HepG2 (cell line): ENCODE results near the gene PKM. TPM values are rescaled to one million over a fixed set of nuclear protein-coding genes. Genes with fewer than 3 reads are reported as not detected.

Experiments
- ATAC-seq: fragments of 200-7000 bp; cut with Tn5 transposase; 3 replicates; pipeline ENCODE4 v1.9.1; 2020; ENCODE audit warnings: mild to moderate bottlenecking, moderate library complexity
- BruUV-seq: library from RNA; stranded (reverse); fragments of 400-500 nt; replicated peaks from 2 replicates; lab custom pipeline; 2021; lab: Mats Ljungman, UMichigan
- CTCF ChIA-PET: fragments of 300-600 bp; formaldehyde crosslinking; extraction: SDS; loops from one replicate; lab custom pipeline; 2021; ENCODE audit warnings: low total read pairs, inconsistent platforms, low intra/inter-chr PET ratio; lab: Yijun Ruan, JAX
- POLR2A ChIA-PET: fragments of 350-600 bp; sonication (Branson Sonifier 250); formaldehyde crosslinking; loops from one replicate; lab custom pipeline; 2020; ENCODE audit warnings: antibody characterized with exemption, inconsistent platforms; lab: Yijun Ruan, JAX
- DNase-seq: peaks from one replicate; pipeline ENCODE4 v3.0.0-alpha.2; 2015; ENCODE audit warnings: low spot score
- FAIRE-seq: peaks from 3 replicates; lab custom pipeline; 2011; peaks lifted over from hg19 to GRCh38; lab: Jason Lieb, UNC
- H2AFZ ChIP-seq: one replicate; pipeline ENCODE4 v1.6.1; 2011; ENCODE audit warnings: low read length, inconsistent platforms
- H3K27ac ChIP-seq: fragments of 300-600 bp; 3 replicates; pipeline ENCODE4 v1.8.0; 2011; ENCODE audit warnings: mixed run types, mild to moderate bottlenecking, mixed read lengths, low read length, inconsistent platforms; ENCODE audit not compliant: insufficient read depth; ENCODE audit errors: extremely low read length
- H3K27me3 ChIP-seq, 2 experiments: fragments of 200-600 bp in 1 of 2; 2 replicates in 1 of 2; 3 replicates in 1 of 2; pipeline versions ENCODE4 v1.6.0 to v1.8.0; 2011; ENCODE audit warnings: low read length in 2 of 2, mild to moderate bottlenecking in 2 of 2, moderate library complexity in 2 of 2, inconsistent platforms in 1 of 2; ENCODE audit not compliant: insufficient read depth in 2 of 2, control insufficient read depth in 1 of 2
- H3K36me3 ChIP-seq, 2 experiments: fragments of 200-600 bp in 1 of 2; replicated peaks in 1 of 2; 2 replicates in 1 of 2; 3 replicates in 1 of 2; pipeline versions ENCODE4 v1.5.1 to v1.8.0; 2011; ENCODE audit warnings: low read length in 2 of 2, inconsistent platforms in 1 of 2; ENCODE audit not compliant: insufficient read depth in 2 of 2, control insufficient read depth in 1 of 2
- H3K4me1 ChIP-seq: 2 replicates; pipeline ENCODE4 v1.5.1; 2012; ENCODE audit warnings: low read length, inconsistent platforms; ENCODE audit not compliant: insufficient read depth
- H3K4me2 ChIP-seq: 2 replicates; pipeline ENCODE4 v1.6.0; 2011; ENCODE audit warnings: low read depth, low read length, inconsistent platforms
- H3K4me3 ChIP-seq, 3 experiments: fragments of 200-600 bp in 1 of 3; sonication (generic), shearing (Covaris generic) in 1 of 3; replicated peaks in 1 of 3; 2 replicates each; pipeline ENCODE4 v1.5.1; 2011 to 2016; ENCODE audit warnings: low read length in 3 of 3, inconsistent platforms in 2 of 3, low read depth in 2 of 3, mild to moderate bottlenecking in 2 of 3, control low read depth in 1 of 3, mixed read lengths in 1 of 3; ENCODE audit not compliant: insufficient read depth in 1 of 3
- H3K79me2 ChIP-seq: one replicate; pipeline ENCODE4 v1.6.1; 2011; ENCODE audit warnings: low read length, inconsistent platforms; ENCODE audit not compliant: insufficient read depth
- H3K9ac ChIP-seq: 2 replicates; pipeline ENCODE4 v1.6.0; 2011; ENCODE audit warnings: mild to moderate bottlenecking, low read depth, low read length, inconsistent platforms; ENCODE audit not compliant: insufficient read depth
- H3K9me3 ChIP-seq: 2 replicates; pipeline ENCODE4 v1.5.1; 2012; ENCODE audit warnings: mild to moderate bottlenecking, low read length
- H4K20me1 ChIP-seq: 2 replicates; pipeline ENCODE4 v1.6.0; 2011; ENCODE audit warnings: inconsistent platforms, mild to moderate bottlenecking, low read length, moderate library complexity; ENCODE audit not compliant: insufficient read depth
- CCDC6 ChIP-seq: sonication (generic); formaldehyde crosslinking; IDR thresholded peaks from 2 replicates; pipeline ENCODE4 v1.8.1; 2022; ENCODE audit warnings: mild to moderate bottlenecking, missing genetic modification reagents, moderate library complexity
- FOXC1 ChIP-seq: sonication (generic); formaldehyde crosslinking; IDR thresholded peaks from 2 replicates; pipeline ENCODE4 v1.8.0; 2022; ENCODE audit warnings: mild to moderate bottlenecking, missing genetic modification reagents, borderline replicate concordance
- GTF2F1 ChIP-seq: fragments of 150-350 bp; IDR thresholded peaks from 2 replicates; pipeline ENCODE4 v1.6.1; 2014; ENCODE audit warnings: low read length
- MTA1 ChIP-seq: sonication (generic); formaldehyde crosslinking; IDR thresholded peaks from 2 replicates; pipeline ENCODE4 v1.4.0; 2020; ENCODE audit warnings: missing genetic modification reagents, mild to moderate bottlenecking, borderline replicate concordance
- NCOA5 ChIP-seq: sonication (generic); formaldehyde crosslinking; IDR thresholded peaks from 2 replicates; pipeline ENCODE4 v1.4.0; 2020; ENCODE audit warnings: missing genetic modification reagents
- PHF21A ChIP-seq: sonication (generic); formaldehyde crosslinking; IDR thresholded peaks from 2 replicates; pipeline ENCODE4 v1.5.0; 2020; ENCODE audit warnings: mild to moderate bottlenecking, missing genetic modification reagents
- ZNF550 ChIP-seq: sonication (generic); formaldehyde crosslinking; IDR thresholded peaks from 2 replicates; pipeline ENCODE4 v1.4.0; 2020; ENCODE audit warnings: mild to moderate bottlenecking, missing genetic modification reagents, borderline replicate concordance
- WGBS: methylation state at CpG from one replicate; pipeline ENCODE4 v1.1.6; 2017; ENCODE audit warnings: low lambda C conversion rate; 5-methylcytosine and 5-hydroxymethylcytosine counted together
- in situ Hi-C: cut with HindIII; loops from 2 replicates; pipeline ENCODE4 v1.10.0; 2017; ENCODE audit warnings: low pct_unique_long_range_greater_than_20kb; ENCODE audit not compliant: extremely low pct_ligation_motif_present
- intact Hi-C: fragments of 100-400 bp; cut with micrococcal nuclease; formaldehyde crosslinking; loops from one replicate; pipeline ENCODE4 v1.10.0; 2022; ENCODE audit not compliant: unreplicated experiment
- polyA plus RNA-seq, 8 experiments: library from polyadenylated mRNA; depleted of rRNA in 3 of 8; stranded (reverse) in 7 of 8; unstranded in 1 of 8; fragments of >200 nt; fragmentation: Illumina TruSeq in 4 of 8; extraction: Trizol in 4 of 8; gene quantifications; 2 replicates each; pipeline versions ENCODE4 v1.2.1 to v1.2.3, GENCODE V29; 2011 to 2016; ENCODE audit warnings: low read depth in 4 of 8, missing spikeins in 1 of 8, mixed read lengths in 1 of 8; ENCODE audit not compliant: insufficient read depth in 1 of 8
- total RNA-seq, 5 experiments: library from RNA; depleted of rRNA; stranded (reverse); fragments of >200 nt; fragmentation: Illumina TruSeq; extraction: Trizol; gene quantifications; 2 replicates each; pipeline ENCODE4 v1.2.3, GENCODE V29; 2016; ENCODE audit warnings: low read depth in 1 of 5
- TF ChIP-seq, protein P1 (sequence below): sonication (generic); formaldehyde crosslinking; IDR thresholded peaks from 2 replicates; pipeline ENCODE4 v1.9.0; 2022; ENCODE audit warnings: low read depth, missing genetic modification reagents
- TF ChIP-seq, protein P2 (sequence below): sonication (generic); formaldehyde crosslinking; IDR thresholded peaks from 2 replicates; pipeline ENCODE4 v1.4.0; 2020; ENCODE audit warnings: missing genetic modification reagents

The PKM gene
- total and polyA plus RNA-seq, 2 of the 13 experiments (the other 11 are each of a cell fraction or from before 2014, with no cell fraction given), result 488 to 780 TPM

DNA sequence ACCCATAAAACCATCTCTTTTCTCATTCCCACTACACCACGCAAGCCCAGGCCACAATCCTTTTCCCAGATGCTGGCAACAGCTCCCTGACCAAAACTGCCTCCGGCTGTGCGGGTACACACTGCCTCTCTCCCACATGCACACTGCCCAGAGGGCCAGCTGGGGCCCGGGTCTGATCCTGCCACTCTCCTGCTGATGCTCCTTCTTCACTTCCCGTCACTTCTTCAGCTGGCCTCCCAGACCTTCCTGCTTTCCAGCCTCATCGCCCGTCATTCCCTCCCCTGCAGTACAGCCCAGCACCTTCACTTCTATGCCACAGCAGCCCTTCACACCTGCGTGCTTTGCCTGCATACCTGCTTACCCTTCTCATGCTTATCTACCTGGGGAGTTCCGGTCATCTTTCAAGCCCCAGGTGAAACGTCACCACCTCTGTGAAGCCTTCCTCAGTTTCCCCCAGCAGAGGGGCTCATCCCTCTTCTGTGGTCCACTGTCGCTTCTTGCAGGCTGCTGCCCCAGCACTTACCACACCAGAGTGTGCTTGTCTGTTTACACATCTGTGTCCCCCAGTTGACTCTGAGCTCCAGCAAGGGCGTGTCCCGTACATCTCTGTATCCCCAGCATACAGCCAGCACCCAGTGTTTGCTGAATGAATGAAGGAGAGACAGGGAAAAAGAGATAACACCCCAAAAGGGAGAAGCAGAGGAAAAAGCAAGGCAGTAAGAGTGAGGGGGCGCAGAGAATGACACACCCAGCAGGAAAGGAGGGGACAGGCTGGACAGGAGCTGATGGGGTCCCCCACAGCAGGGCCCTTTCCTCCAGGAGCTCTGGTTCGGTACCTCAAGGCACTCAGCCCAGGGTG is 55.6 kb downstream of the PKM start:
- H3K27me3 ChIP-seq, result peaks cover 2 to 57% of the 10 kb centered on the region in 2 experiments; a peak in 4 of 5 replicates
- WGBS, result 22% methylated on average over 15 of the region's 15 CpGs
- H3K4me1 ChIP-seq, result peaks cover 19% of the 10 kb centered on the region
- no peaks in the 10 kb centered on the region for H3K36me3 ChIP-seq
- in situ Hi-C loops (no loop called here), intact Hi-C loops (no loop called here)
- no peak for TF ChIP-seq MTA1 (CRISPR knock-in tag)
- TF ChIP-seq, protein P1, sequence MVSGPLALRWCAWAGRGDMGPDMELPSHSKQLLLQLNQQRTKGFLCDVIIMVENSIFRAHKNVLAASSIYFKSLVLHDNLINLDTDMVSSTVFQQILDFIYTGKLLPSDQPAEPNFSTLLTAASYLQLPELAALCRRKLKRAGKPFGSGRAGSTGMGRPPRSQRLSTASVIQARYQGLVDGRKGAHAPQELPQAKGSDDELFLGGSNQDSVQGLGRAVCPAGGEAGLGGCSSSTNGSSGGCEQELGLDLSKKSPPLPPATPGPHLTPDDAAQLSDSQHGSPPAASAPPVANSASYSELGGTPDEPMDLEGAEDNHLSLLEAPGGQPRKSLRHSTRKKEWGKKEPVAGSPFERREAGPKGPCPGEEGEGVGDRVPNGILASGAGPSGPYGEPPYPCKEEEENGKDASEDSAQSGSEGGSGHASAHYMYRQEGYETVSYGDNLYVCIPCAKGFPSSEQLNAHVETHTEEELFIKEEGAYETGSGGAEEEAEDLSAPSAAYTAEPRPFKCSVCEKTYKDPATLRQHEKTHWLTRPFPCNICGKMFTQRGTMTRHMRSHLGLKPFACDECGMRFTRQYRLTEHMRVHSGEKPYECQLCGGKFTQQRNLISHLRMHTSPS, result no peak
- TF ChIP-seq ZNF550 (CRISPR knock-in tag), result no peak
- H3K9ac ChIP-seq, result no peak overlapping the region
- H3K9me3 ChIP-seq, result no peaks in the 10 kb centered on the region
- H3K79me2 ChIP-seq, result no peaks in the 10 kb centered on the region
- H3K27ac ChIP-seq, result no peak overlapping the region
- ChIA-PET POLR2A (no interaction called here), CTCF (no interaction called here)
- no peak overlapping the region for H3K4me3 ChIP-seq
- H4K20me1 ChIP-seq, result no peaks in the 10 kb centered on the region
- H3K4me2 ChIP-seq, result no peak overlapping the region
- no TSS peak for BruUV-seq
- ATAC-seq (no peak), FAIRE-seq (no peak), DNase-seq (no peak)
- H2AFZ ChIP-seq, result no peak overlapping the region

DNA sequence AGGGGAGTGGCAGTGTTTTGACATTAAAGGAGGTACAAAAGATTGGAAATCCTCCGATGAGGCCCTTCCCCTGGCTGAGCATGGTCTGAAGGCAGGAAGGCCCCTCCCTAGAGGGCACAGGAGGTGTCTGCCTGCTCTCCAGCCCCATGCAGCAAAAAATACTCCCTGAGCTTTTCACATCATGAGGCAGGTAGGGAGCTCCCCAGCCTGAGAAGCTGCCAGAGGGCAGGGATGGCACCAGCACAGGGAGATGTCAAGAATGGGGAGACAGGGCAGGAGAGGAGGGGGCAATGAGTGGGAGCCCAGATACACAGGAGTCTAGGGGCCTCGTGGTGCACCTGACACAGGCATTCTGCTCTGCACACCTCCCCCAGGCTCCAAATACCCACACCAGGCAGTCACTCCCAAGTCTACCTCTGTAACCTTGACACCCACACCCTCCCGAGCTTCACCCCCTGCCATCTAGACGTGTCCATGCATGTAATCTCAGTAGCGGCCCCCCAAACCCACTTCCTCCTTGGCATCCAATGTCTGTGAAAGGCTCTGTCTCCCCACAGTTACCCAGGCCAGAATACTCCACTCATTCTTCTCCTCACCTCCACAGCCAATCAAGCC is 56.3 kb downstream of the PKM start:
- Histone ChIP-seq H3K4me3 (no peak overlapping the region), H3K36me3 (no peaks in the 10 kb centered on the region), H2AFZ (no peak overlapping the region), H3K4me2 (no peak overlapping the region), H4K20me1 (no peaks in the 10 kb centered on the region), H3K27ac (no peak overlapping the region), H3K27me3 (peaks cover 2 to 64% of the 10 kb centered on the region in 2 experiments; a peak in 4 of 5 replicates), H3K4me1 (peaks cover 19% of the 10 kb centered on the region), H3K79me2 (no peaks in the 10 kb centered on the region), H3K9me3 (no peaks in the 10 kb centered on the region), H3K9ac (no peak overlapping the region)
- DNase-seq, result no peak
- POLR2A ChIA-PET, result no interaction called here
- no TSS peak for BruUV-seq
- in situ Hi-C loops (no loop called here), intact Hi-C loops (no loop called here)
- WGBS, result 17% methylated on average over 4 of the region's 5 CpGs
- no peak for ATAC-seq
- CTCF ChIA-PET, result no interaction called here
- FAIRE-seq, result no peak
- TF ChIP-seq, protein P2, sequence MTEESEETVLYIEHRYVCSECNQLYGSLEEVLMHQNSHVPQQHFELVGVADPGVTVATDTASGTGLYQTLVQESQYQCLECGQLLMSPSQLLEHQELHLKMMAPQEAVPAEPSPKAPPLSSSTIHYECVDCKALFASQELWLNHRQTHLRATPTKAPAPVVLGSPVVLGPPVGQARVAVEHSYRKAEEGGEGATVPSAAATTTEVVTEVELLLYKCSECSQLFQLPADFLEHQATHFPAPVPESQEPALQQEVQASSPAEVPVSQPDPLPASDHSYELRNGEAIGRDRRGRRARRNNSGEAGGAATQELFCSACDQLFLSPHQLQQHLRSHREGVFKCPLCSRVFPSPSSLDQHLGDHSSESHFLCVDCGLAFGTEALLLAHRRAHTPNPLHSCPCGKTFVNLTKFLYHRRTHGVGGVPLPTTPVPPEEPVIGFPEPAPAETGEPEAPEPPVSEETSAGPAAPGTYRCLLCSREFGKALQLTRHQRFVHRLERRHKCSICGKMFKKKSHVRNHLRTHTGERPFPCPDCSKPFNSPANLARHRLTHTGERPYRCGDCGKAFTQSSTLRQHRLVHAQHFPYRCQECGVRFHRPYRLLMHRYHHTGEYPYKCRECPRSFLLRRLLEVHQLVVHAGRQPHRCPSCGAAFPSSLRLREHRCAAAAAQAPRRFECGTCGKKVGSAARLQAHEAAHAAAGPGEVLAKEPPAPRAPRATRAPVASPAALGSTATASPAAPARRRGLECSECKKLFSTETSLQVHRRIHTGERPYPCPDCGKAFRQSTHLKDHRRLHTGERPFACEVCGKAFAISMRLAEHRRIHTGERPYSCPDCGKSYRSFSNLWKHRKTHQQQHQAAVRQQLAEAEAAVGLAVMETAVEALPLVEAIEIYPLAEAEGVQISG (CRISPR knock-in tag), result no peak
- TF ChIP-seq NCOA5 (CRISPR knock-in tag) (no peak), GTF2F1 (no peak), PHF21A (CRISPR knock-in tag) (no peak), FOXC1 (CRISPR knock-in tag) (no peak), CCDC6 (CRISPR knock-in tag) (no peak)
- TF ChIP-seq, protein P1, result no peak
